H9 (cell line): ENCODE results near the gene TUBB4B. TPM values are rescaled to one million over a fixed set of nuclear protein-coding genes. Genes with fewer than 3 reads are reported as not detected.
A peak's percentile ranks its signal among the peaks of the same experiment; 100 is the strongest.

Experiments used
- DNase-seq: peaks from one replicate; pipeline ENCODE4 v3.0.0-alpha.2; 2017
- H2AFZ ChIP-seq: one replicate; pipeline ENCODE4 v1.6.1; 2013; ENCODE audit warnings: mild to moderate bottlenecking, low read length, control low read depth, moderate library complexity
- H2AK5ac ChIP-seq: 2 replicates; pipeline ENCODE4 v1.6.1; 2013; ENCODE audit warnings: low read length, control low read depth, mixed read lengths; ENCODE audit not compliant: insufficient read length
- H2BK120ac ChIP-seq: one replicate; pipeline ENCODE4 v1.6.1; 2013; ENCODE audit warnings: low read depth, mild to moderate bottlenecking, low read length, control low read depth, inconsistent platforms; ENCODE audit not compliant: poor library complexity, severe bottlenecking
- H2BK12ac ChIP-seq: 2 replicates; pipeline ENCODE4 v1.6.1; 2013; ENCODE audit warnings: low read length, control low read depth, mixed read lengths, low read depth; ENCODE audit not compliant: insufficient read length
- H2BK15ac ChIP-seq: 2 replicates; pipeline ENCODE4 v1.6.1; 2013; ENCODE audit warnings: low read depth, low read length, control low read depth
- H2BK20ac ChIP-seq: one replicate; pipeline ENCODE4 v1.6.1; 2013; ENCODE audit warnings: low read depth, mild to moderate bottlenecking, low read length, control low read depth, inconsistent platforms; ENCODE audit not compliant: poor library complexity, severe bottlenecking
- H2BK5ac ChIP-seq: 2 replicates; pipeline ENCODE4 v1.6.1; 2013; ENCODE audit warnings: low read length, control low read depth, mixed read lengths; ENCODE audit not compliant: insufficient read length
- H3K14ac ChIP-seq: 2 replicates; pipeline ENCODE4 v1.6.1; 2013; ENCODE audit warnings: low read length, control low read depth; ENCODE audit not compliant: insufficient read depth
- H3K18ac ChIP-seq: 2 replicates; pipeline ENCODE4 v1.6.1; 2013; ENCODE audit warnings: low read depth, mild to moderate bottlenecking, mixed read lengths, low read length, control low read depth; ENCODE audit not compliant: insufficient read length
- H3K23ac ChIP-seq: 2 replicates; pipeline ENCODE4 v1.6.1; 2013; ENCODE audit warnings: low read length, control low read depth, mixed read lengths, low read depth; ENCODE audit not compliant: insufficient read length
- H3K23me2 ChIP-seq: 2 replicates; pipeline ENCODE4 v1.6.1; 2013; ENCODE audit warnings: low read depth, mild to moderate bottlenecking, mixed read lengths, low read length, control low read depth; ENCODE audit not compliant: insufficient read length, poor library complexity, severe bottlenecking
- H3K27ac ChIP-seq: 2 replicates; pipeline ENCODE4 v1.5.1; 2013; ENCODE audit warnings: low read length, control low read depth, mixed read lengths, low read depth; ENCODE audit not compliant: insufficient read length
- H3K27me3 ChIP-seq: 2 replicates; pipeline ENCODE4 v1.6.1; 2013; ENCODE audit warnings: low read length, control low read depth, inconsistent platforms; ENCODE audit not compliant: insufficient read depth
- H3K4ac ChIP-seq: 2 replicates; pipeline ENCODE4 v1.6.1; 2013; ENCODE audit warnings: low read depth, mild to moderate bottlenecking, control low read depth, inconsistent platforms, low read length, moderate library complexity
- H3K4me1 ChIP-seq: 2 replicates; pipeline ENCODE4 v1.6.1; 2013; ENCODE audit warnings: low read length, control low read depth, inconsistent platforms; ENCODE audit not compliant: insufficient read depth
- H3K4me2 ChIP-seq: 2 replicates; pipeline ENCODE4 v1.6.1; 2013; ENCODE audit warnings: low read length, control low read depth, mixed read lengths; ENCODE audit not compliant: insufficient read length, insufficient read depth
- H3K56ac ChIP-seq: 2 replicates; pipeline ENCODE4 v1.6.1; 2013; ENCODE audit warnings: low read depth, mild to moderate bottlenecking, mixed read lengths, low read length, control low read depth; ENCODE audit not compliant: insufficient read length
- H3K79me1 ChIP-seq: 2 replicates; pipeline ENCODE4 v1.6.1; 2013; ENCODE audit warnings: low read depth, mild to moderate bottlenecking, moderate library complexity, low read length, control low read depth, inconsistent platforms; ENCODE audit not compliant: insufficient read depth, poor library complexity, severe bottlenecking
- H3K79me2 ChIP-seq: 2 replicates; pipeline ENCODE4 v1.6.1; 2013; ENCODE audit warnings: low read length, control low read depth, inconsistent platforms; ENCODE audit not compliant: insufficient read depth
- H3K9ac ChIP-seq: 2 replicates; pipeline ENCODE4 v1.6.1; 2013; ENCODE audit warnings: low read length, control low read depth, mixed read lengths; ENCODE audit not compliant: insufficient read length; ENCODE audit errors: extremely low read depth
- H3K9me3 ChIP-seq: one replicate; pipeline ENCODE4 v1.6.1; 2013; ENCODE audit warnings: low read depth, low read length, inconsistent platforms; ENCODE audit not compliant: control insufficient read depth
- H3T11ph ChIP-seq: one replicate; pipeline ENCODE4 v1.6.1; 2013; ENCODE audit warnings: mild to moderate bottlenecking, low read length, control low read depth, inconsistent platforms
- H4K20me1 ChIP-seq: one replicate; pipeline ENCODE4 v1.6.1; 2013; ENCODE audit not compliant: control insufficient read depth, insufficient read length, insufficient read depth
- H4K5ac ChIP-seq: 2 replicates; pipeline ENCODE4 v1.6.1; 2013; ENCODE audit warnings: low read depth, mild to moderate bottlenecking, mixed read lengths, low read length, control low read depth; ENCODE audit not compliant: insufficient read length
- H4K8ac ChIP-seq: replicated peaks from 2 replicates; pipeline ENCODE4 v1.6.1; 2013; ENCODE audit warnings: low read length, control low read depth, mixed read lengths, low read depth; ENCODE audit not compliant: insufficient read length
- H4K91ac ChIP-seq: 2 replicates; pipeline ENCODE4 v1.6.1; 2013; ENCODE audit warnings: low read depth, mild to moderate bottlenecking, moderate library complexity, mixed read lengths, low read length, control low read depth; ENCODE audit not compliant: insufficient read length
- H3K27ac Mint-ChIP-seq, 3 experiments: 2 replicates in 2 of 3; 3 replicates in 1 of 3; pipeline ENCODE4 v1.8.0; 2020 to 2021; ENCODE audit warnings: mixed read lengths in 3 of 3, mild to moderate bottlenecking in 1 of 3, moderate library complexity in 1 of 3
- H3K27me3 Mint-ChIP-seq: 2 replicates; pipeline ENCODE4 v1.8.0; 2021; ENCODE audit warnings: low read depth, mild to moderate bottlenecking, moderate library complexity, mixed read lengths
- H3K36me3 Mint-ChIP-seq, 3 experiments: 2 replicates in 2 of 3; 3 replicates in 1 of 3; pipeline ENCODE4 v1.8.0; 2020 to 2021; ENCODE audit warnings: low read depth in 3 of 3, mixed read lengths in 3 of 3; ENCODE audit not compliant: insufficient read depth in 1 of 3
- H3K4me1 Mint-ChIP-seq, 2 experiments: 2 replicates each; pipeline ENCODE4 v1.8.0; 2020; ENCODE audit warnings: mixed read lengths in 2 of 2
- H3K4me3 Mint-ChIP-seq, 2 experiments: 2 replicates in 1 of 2; 3 replicates in 1 of 2; pipeline ENCODE4 v1.8.0; 2020 to 2021; ENCODE audit warnings: mild to moderate bottlenecking in 2 of 2, mixed read lengths in 2 of 2, moderate library complexity in 1 of 2
- H3K9me3 Mint-ChIP-seq, 2 experiments: 2 replicates in 1 of 2; 3 replicates in 1 of 2; pipeline ENCODE4 v1.8.0; 2020; ENCODE audit warnings: mild to moderate bottlenecking in 2 of 2, mixed read lengths in 2 of 2, moderate library complexity in 1 of 2
- CTCF ChIP-seq: fragments of 200-600 bp; sonication (generic); conservative IDR thresholded peaks from 3 replicates; pipeline ENCODE4 v1.8.0; 2021; ENCODE audit warnings: antibody characterized with exemption, mild to moderate bottlenecking
- WGBS: extraction: QIAGEN DNeasy Blood & Tissue Kit; methylation state at CpG from one replicate; pipeline ENCODE4 v1.1.7; 2013; ENCODE audit warnings: missing lambda C conversion rate, low lambda C conversion rate, mixed read lengths; ENCODE audit not compliant: insufficient read length; ENCODE audit errors: extremely low coverage; 5-methylcytosine and 5-hydroxymethylcytosine counted together
- total RNA-seq: library from RNA; stranded (reverse); gene quantifications from 2 replicates; pipeline ENCODE4 v1.2.1, GENCODE V29; 2021

The TUBB4B gene
- total RNA-seq, 1 experiment from 2014 or later = 378 TPM

GRCh38 chr9:137256362-137256761 is 15.3 kb downstream of the TUBB4B start:
- Histone ChIP-seq H3T11ph (no peak overlapping the region), H2BK20ac (no peak overlapping the region), H3K18ac (no peak overlapping the region), H3K14ac (no peak overlapping the region), H3K4me2 (peak overlapping the region; percentile 68), H4K5ac (no peak overlapping the region), H3K4me1 (no peaks in the 10 kb centered on the region), H3K23me2 (peaks cover 14% of the 10 kb centered on the region), H2AFZ (no peak overlapping the region), H4K8ac (no peak overlapping the region), H3K4ac (no peak overlapping the region), H3K23ac (no peak overlapping the region), H3K27ac (no peak overlapping the region), H3K79me2 (peaks cover 6% of the 10 kb centered on the region; the same call in 1 of the 2 replicates), H3K79me1 (peaks cover 5% of the 10 kb centered on the region), H4K91ac (no peak overlapping the region), H3K9ac (peak overlapping the region; percentile 43), H2BK12ac (no peak overlapping the region), H3K56ac (no peak overlapping the region), H3K9me3 (no peaks in the 10 kb centered on the region), H3K27me3 (no peaks in the 10 kb centered on the region), H2BK15ac (no peak overlapping the region), H2BK5ac (no peak overlapping the region), H2BK120ac (no peak overlapping the region), H2AK5ac (no peak overlapping the region), H4K20me1 (no peaks in the 10 kb centered on the region)
- H3K4me3 Mint-ChIP-seq = peak overlapping the region; percentile 84 to 91
- H3K9me3 Mint-ChIP-seq = no peaks in the 10 kb centered on the region; a peak in 1 of 5 replicates
- H3K27me3 Mint-ChIP-seq = no peaks in the 10 kb centered on the region
- peaks cover 6 to 16% of the 10 kb centered on the region in 2 experiments for H3K4me1 Mint-ChIP-seq
- H3K36me3 Mint-ChIP-seq = peaks cover 16 to 27% (median 25%) of the 10 kb centered on the region in 3 experiments; a peak in 6 of 7 replicates
- H3K27ac Mint-ChIP-seq = peak overlapping the region in 1 of 3 experiments; percentile 18; a peak in 1 of 7 replicates
- no peak for TF ChIP-seq CTCF
- no CpG with 5 or more reads among the region's 15 CpGs for WGBS
- no peak for DNase-seq
